ACC112 (cell line): ENCODE results near the gene MPC2.
"Not testable (repeated sequence)": the region's sequence is repeated elsewhere in the genome, so short reads cannot be mapped to it uniquely, and the experiment has no call there.

Experiments
- H2AFZ ChIP-seq: fragments of 200-600 bp; sonication (generic); one replicate; pipeline ENCODE4 v1.6.0; 2017; ENCODE audit warnings: antibody characterized with exemption, low read length; ENCODE audit not compliant: unreplicated experiment
- H3K27ac ChIP-seq: fragments of 200-600 bp; sonication (generic); 2 replicates; pipeline ENCODE4 v1.5.1; 2014; ENCODE audit warnings: low read depth, mild to moderate bottlenecking, antibody characterized with exemption, low read length, moderate library complexity
- H3K27me3 ChIP-seq: fragments of 200-600 bp; sonication (generic); 2 replicates; pipeline ENCODE4 v1.6.1; 2014; ENCODE audit warnings: mild to moderate bottlenecking, antibody characterized with exemption, low read length, moderate library complexity, mixed read lengths; ENCODE audit not compliant: insufficient read depth
- H3K36me3 ChIP-seq: fragments of 200-600 bp; sonication (generic); 2 replicates; pipeline ENCODE4 v1.6.1; 2016; ENCODE audit warnings: mild to moderate bottlenecking, antibody characterized with exemption, low read length, moderate library complexity, mixed read lengths; ENCODE audit not compliant: insufficient read depth
- H3K4me1 ChIP-seq: fragments of 200-600 bp; sonication (generic); one replicate; pipeline ENCODE4 v1.6.1; 2016; ENCODE audit warnings: low read length, mixed read lengths; ENCODE audit not compliant: insufficient read depth, unreplicated experiment, control insufficient read depth
- H3K4me3 ChIP-seq: fragments of 200-600 bp; sonication (generic); 2 replicates; pipeline ENCODE4 v1.5.1; 2014; ENCODE audit warnings: mild to moderate bottlenecking, low read depth, low read length
- H3K79me2 ChIP-seq: fragments of 200-600 bp; sonication (generic); one replicate; pipeline ENCODE4 v1.6.0; 2016; ENCODE audit warnings: low read length; ENCODE audit not compliant: control insufficient read depth, unreplicated experiment, insufficient read depth

MPC2 gene

DNA sequence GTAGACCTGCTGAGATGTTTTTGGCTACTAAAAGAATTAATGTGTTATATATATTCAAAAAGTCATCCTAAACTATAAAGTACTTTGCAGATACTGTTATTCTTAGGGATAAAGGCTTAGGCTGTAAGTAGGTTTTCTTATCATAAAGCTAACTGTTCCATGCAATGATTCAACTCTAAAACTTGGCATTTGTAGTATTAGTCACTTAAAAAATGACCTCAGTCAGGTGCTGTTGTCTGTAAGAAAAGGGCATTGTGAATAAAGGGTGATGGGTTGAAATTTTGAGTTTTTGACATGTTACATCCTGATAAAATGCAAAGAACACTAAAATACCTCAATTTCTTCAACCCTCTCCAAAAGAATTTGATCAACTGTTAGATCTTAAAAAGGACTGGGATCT, 55.8 kb downstream of the MPC2 start:
- peaks cover 16% of the 10 kb centered on the region for H3K4me1 ChIP-seq
- H3K27me3 ChIP-seq: no peaks in the 10 kb centered on the region
- H3K27ac ChIP-seq: no peak overlapping the region
- H2AFZ ChIP-seq: no peak overlapping the region
- no peak overlapping the region for H3K4me3 ChIP-seq
- no peaks in the 10 kb centered on the region for H3K79me2 ChIP-seq
- H3K36me3 ChIP-seq: no peaks in the 10 kb centered on the region

DNA sequence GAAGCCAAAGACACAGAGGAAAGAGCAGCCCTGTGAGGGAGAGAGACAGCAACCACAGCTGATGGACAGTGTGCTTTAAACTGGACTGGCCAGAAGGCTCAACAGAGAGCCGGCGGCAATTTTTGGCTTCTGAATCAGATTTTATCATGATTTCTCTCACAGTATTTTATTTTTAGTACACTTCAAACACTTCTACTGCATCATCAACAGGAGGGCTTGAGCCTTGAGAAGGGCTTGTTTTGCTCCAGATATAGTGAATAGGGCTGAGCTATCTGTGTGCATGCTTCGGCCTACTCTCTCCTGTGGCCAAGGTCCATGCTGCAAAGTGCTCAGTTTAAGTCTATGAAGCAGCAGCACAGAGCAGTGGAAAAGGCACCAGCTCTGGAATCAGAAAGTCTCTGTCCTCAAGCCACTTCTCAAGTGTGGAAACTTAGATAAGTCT, 56.3 kb downstream of the MPC2 start:
- Histone ChIP-seq H3K4me1 (peaks cover 16% of the 10 kb centered on the region), H3K27ac (no peak overlapping the region), H3K4me3 (no peak overlapping the region), H3K27me3 (no peaks in the 10 kb centered on the region), H2AFZ (no peak overlapping the region), H3K36me3 (no peaks in the 10 kb centered on the region), H3K79me2 (no peaks in the 10 kb centered on the region)

GRCh38 chr1:167879508-167879907, 57.4 kb downstream of the MPC2 start:
- Histone ChIP-seq H3K79me2 (no peaks in the 10 kb centered on the region), H3K27ac (no peak overlapping the region), H3K27me3 (no peaks in the 10 kb centered on the region), H2AFZ (no peak overlapping the region), H3K4me3 (no peak overlapping the region), H3K4me1 (peaks cover 16% of the 10 kb centered on the region), H3K36me3 (no peaks in the 10 kb centered on the region)

DNA sequence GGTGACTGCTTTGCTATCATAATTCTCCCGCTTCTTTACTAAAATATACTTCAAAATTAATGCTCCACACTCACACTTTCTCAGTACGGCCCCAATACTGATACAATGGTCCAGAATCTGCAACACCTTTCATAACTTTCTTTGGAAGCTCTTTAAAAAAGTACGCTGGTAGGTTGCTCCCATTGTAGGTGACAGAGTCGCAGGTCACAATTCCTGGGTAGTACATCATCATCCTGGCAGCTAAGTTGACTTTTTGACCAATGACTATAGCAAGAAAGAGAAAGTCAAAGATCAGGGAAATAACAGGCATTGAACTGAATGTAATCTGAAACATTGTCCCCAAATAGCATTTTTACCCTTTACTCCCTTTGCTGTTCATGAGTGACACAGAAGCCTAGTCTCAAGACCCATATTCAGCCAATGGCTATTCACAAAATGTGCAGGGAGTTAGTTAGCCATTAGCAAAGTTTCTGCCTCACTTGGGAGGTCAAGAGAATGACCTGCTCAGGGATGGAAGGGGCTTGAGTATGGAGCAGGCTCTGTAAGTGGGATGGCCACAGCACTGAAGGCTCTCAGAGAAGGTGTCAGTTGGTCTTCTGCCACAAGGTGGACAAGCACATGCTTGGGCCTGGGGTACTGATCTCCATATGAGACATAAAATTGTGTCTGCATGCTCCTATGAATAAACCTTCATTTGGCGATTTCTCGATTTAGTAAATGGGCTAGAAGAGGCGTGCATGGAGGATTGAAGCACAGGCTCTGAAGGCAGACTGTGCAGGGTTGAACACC, 58.3 kb downstream of the MPC2 start:
- Histone ChIP-seq H3K27me3 (no peaks in the 10 kb centered on the region), H3K27ac (no peak overlapping the region), H2AFZ (no peak overlapping the region), H3K4me3 (no peak overlapping the region), H3K79me2 (no peaks in the 10 kb centered on the region), H3K4me1 (peaks cover 16% of the 10 kb centered on the region), H3K36me3 (no peaks in the 10 kb centered on the region)

DNA sequence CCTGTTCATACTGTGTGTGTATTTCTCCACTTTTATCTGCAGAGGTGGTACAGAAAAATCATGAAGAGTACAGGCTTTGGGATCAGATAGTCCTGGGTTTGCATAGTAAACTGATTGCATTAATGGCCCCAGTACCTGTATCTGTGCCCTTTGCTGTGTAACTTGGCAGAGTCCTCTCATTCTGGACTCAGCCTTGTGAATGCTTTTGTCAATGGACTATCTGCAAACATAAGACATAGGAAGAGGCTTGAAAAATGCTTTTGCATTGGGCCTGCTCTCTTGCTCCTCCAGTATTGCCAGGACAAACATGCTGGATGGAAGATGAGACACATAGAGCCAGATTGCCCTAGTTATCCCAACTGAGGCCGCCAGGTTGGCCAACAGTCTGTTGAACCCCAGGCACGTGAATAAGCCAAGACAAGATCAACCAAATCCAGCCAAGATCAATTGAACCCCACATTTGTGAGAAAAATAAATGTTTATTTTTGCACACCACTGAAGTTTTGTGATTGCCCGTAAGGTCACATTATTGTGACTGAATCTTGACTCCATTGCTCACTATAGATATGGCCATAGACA, 60.2 kb downstream of the MPC2 start:
- H3K36me3 ChIP-seq: no peaks in the 10 kb centered on the region
- H3K4me3 ChIP-seq: no peak overlapping the region
- peaks cover 15% of the 10 kb centered on the region for H3K4me1 ChIP-seq
- no peaks in the 10 kb centered on the region for H3K27me3 ChIP-seq
- H3K79me2 ChIP-seq: no peaks in the 10 kb centered on the region
- no peak overlapping the region for H2AFZ ChIP-seq
- no peak overlapping the region for H3K27ac ChIP-seq

DNA sequence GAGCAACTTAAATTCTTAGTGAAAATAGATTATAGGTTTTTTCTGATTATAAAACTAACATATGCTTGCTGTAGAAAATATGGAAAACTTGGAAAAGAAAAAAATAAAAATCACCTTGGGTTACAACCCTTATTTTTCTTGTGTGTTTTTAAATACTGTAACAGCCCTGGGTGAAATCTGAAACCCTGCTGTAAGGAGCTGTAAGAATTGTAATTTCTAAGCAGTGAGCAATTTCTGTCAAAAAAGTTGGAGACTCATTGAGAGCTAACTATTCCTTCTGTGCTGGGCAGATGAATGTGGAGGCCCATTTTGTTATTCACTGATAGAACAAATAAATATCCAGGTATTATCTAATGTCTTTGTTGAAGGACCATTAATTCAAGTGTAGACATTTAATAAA, 65.5 kb downstream of the MPC2 start:
- Histone ChIP-seq H2AFZ (no peak overlapping the region), H3K27me3 (no peaks in the 10 kb centered on the region)

GRCh38 chr1:167869157-167870001, 67.5 kb downstream of the MPC2 start:
- H2AFZ ChIP-seq, H3K4me1 ChIP-seq, H3K36me3 ChIP-seq, H3K79me2 ChIP-seq, H3K27ac ChIP-seq, H3K4me3 ChIP-seq, H3K27me3 ChIP-seq: not testable (repeated sequence)

More for the DNA sequence above, 65.5 kb downstream of the MPC2 start:
- Histone ChIP-seq H3K36me3 (no peaks in the 10 kb centered on the region), H3K4me1 (no peaks in the 10 kb centered on the region), H3K79me2 (no peaks in the 10 kb centered on the region), H3K4me3 (no peak overlapping the region), H3K27ac (no peak overlapping the region)

DNA sequence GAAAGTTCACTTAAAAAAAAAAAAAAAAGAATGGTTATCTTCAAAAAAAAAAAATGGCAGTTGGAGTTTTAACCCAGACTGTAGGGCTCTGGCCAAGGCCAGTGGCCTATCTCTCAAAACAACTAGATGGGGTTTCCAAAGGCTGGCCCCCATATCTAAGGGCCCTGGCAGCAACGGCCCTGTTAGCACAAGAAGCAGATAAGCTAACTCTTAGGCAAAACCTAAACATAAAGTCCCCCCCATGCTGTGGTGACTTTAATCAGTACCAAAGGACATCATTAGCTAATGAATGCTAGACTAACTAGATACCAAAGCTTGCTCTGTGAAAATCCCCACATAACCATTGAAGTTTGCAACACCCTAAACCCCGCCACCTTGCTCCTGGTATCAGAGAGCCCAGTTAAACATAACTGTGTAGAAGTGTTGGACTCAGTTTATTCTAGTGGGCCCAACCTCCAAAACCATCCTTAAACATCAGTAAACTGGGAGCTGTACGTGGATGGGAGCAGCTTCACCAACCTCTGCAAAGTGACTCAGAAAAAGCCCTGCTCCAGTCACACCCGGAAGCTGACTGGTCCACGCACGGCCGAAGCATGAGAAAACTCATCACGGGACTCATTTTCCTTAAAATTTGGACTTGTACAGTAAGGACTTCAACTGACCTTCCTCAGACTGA, 70.0 kb downstream of the MPC2 start:
- H3K79me2 ChIP-seq: not testable (repeated sequence)

More for the DNA sequence above, 70.0 kb downstream of the MPC2 start:
- H3K36me3 ChIP-seq, H3K27me3 ChIP-seq, H3K4me3 ChIP-seq, H2AFZ ChIP-seq, H3K4me1 ChIP-seq, H3K27ac ChIP-seq: not testable (repeated sequence)
